ENCODE data around the gene LY9. TPM values are rescaled to one million over a fixed set of nuclear protein-coding genes. Genes with fewer than 3 reads are reported as not detected.
A peak's percentile ranks its signal among the peaks of the same experiment; 100 is the strongest.

Gene LY9
- total RNA-seq, 4 donors from 2014 or later, result 0.33 to 2.1 (median 0.63) TPM

GRCh38 chr1:160835751-160836150, 39.8 kb downstream of the LY9 start:
- intact Hi-C loops (cut with DNase I), result loop anchor here (2.0 to 10.0 kb wide), 2 partner anchors 115 to 259 kb away; partner anchors contain the start of gene KLHDC9
- H3K9me3 ChIP-seq, result no peaks in the 10 kb centered on the region
- 92 to 93% methylated on average over 3 of the region's 3 CpGs for WGBS, 2 donors
- peaks cover 0 to 6% of the 10 kb centered on the region in 2 donors for H3K4me1 ChIP-seq
- H3K27me3 ChIP-seq, result no peaks in the 10 kb centered on the region
- H3K36me3 ChIP-seq, result no peaks in the 10 kb centered on the region
- no peak for DNase-seq
- H3K27ac ChIP-seq, result no peak overlapping the region
- no peak overlapping the region for H3K4me3 ChIP-seq (replicated peaks in 1 of 3)
- no peak for TF ChIP-seq POLR2A (IDR thresholded peaks at IDR 0.05)
- TF ChIP-seq CTCF (IDR thresholded peaks at IDR 0.05), result no peak

- Histone ChIP-seq H3K27ac (no peak overlapping the region), H3K4me1 (peaks cover 0 to 6% of the 10 kb centered on the region in 2 donors), H3K4me3 (replicated peaks in 1 of 3) (no peak overlapping the region), H3K36me3 (no peaks in the 10 kb centered on the region), H3K27me3 (no peaks in the 10 kb centered on the region), H3K9me3 (no peaks in the 10 kb centered on the region)
- TF ChIP-seq CTCF (IDR thresholded peaks at IDR 0.05) (no peak), POLR2A (IDR thresholded peaks at IDR 0.05) (no peak)
- DNase-seq, result no peak
- intact Hi-C loops (cut with DNase I), result loop anchor here (10.0 kb wide), 1 partner anchor 258 kb away; the partner anchor contains the start of gene KLHDC9
- 47 to 75% methylated on average over 3 of the region's 3 CpGs for WGBS, 2 donors
These were observed 40.6 kb downstream of the LY9 start for GRCh38 chr1:160836561-160836960.

- Histone ChIP-seq H3K36me3 (no peaks in the 10 kb centered on the region), H3K27ac (no peak overlapping the region), H3K4me3 (replicated peaks in 1 of 3) (no peak overlapping the region), H3K9me3 (no peaks in the 10 kb centered on the region), H3K27me3 (no peaks in the 10 kb centered on the region), H3K4me1 (peaks cover 0 to 6% of the 10 kb centered on the region in 2 donors)
- TF ChIP-seq CTCF (IDR thresholded peaks at IDR 0.05), result no peak
- no peak for TF ChIP-seq POLR2A (IDR thresholded peaks at IDR 0.05)
- WGBS, 2 donors, result 66 to 77% methylated on average over 4 of the region's 4 CpGs
- intact Hi-C loops (cut with DNase I), result loop anchor here (10.0 kb wide), 1 partner anchor 258 kb away; the partner anchor contains the start of gene KLHDC9
- DNase-seq, result no peak
These were observed 41.1 kb downstream of the LY9 start for GRCh38 chr1:160836981-160837557.

- Histone ChIP-seq H3K36me3 (no peaks in the 10 kb centered on the region), H3K9me3 (no peaks in the 10 kb centered on the region), H3K4me3 (replicated peaks in 1 of 3) (no peak overlapping the region), H3K27me3 (no peaks in the 10 kb centered on the region), H3K4me1 (peaks cover 0 to 6% of the 10 kb centered on the region in 2 donors), H3K27ac (no peak overlapping the region)
- 59% methylated on average over 9 of the region's 9 CpGs for WGBS, 2 donors
- no peak for TF ChIP-seq CTCF (IDR thresholded peaks at IDR 0.05)
- no peak for TF ChIP-seq POLR2A (IDR thresholded peaks at IDR 0.05)
- peak; percentile 46 to 83 for DNase-seq
- intact Hi-C loops (cut with DNase I), result loop anchor here (10.0 kb wide), 1 partner anchor 257 kb away; the partner anchor contains the start of gene KLHDC9
These were observed 41.7 kb downstream of the LY9 start for GRCh38 chr1:160837558-160838205.

- no peak for DNase-seq
- 88 to 93% methylated on average over 7 of the region's 7 CpGs for WGBS, 2 donors
- no peaks in the 10 kb centered on the region for H3K9me3 ChIP-seq
- H3K4me3 ChIP-seq (replicated peaks in 1 of 3), result no peak overlapping the region
- intact Hi-C loops (cut with DNase I), result loop anchor here (10.0 kb wide), 1 partner anchor 256 kb away; the partner anchor contains the start of gene KLHDC9
- no peak overlapping the region for H3K27ac ChIP-seq
- H3K27me3 ChIP-seq, result no peaks in the 10 kb centered on the region
- H3K36me3 ChIP-seq, result no peaks in the 10 kb centered on the region
- no peak for TF ChIP-seq CTCF (IDR thresholded peaks at IDR 0.05)
- TF ChIP-seq POLR2A (IDR thresholded peaks at IDR 0.05), result no peak
- H3K4me1 ChIP-seq, result peaks cover 0 to 6% of the 10 kb centered on the region in 2 donors
These were observed 42.9 kb downstream of the LY9 start for GRCh38 chr1:160838888-160839287.

All from thyroid gland (tissue), 4 donors.